Retinal pigment epithelial cell (primary cell): ENCODE data around the gene STRADA.

Source experiments
- DNase-seq: peaks from one replicate; pipeline ENCODE4 v3.0.0-alpha.2; 2010; ENCODE audit warnings: low read depth
- H3K4me3 ChIP-seq: 2 replicates; pipeline ENCODE4 v1.5.1; 2011; ENCODE audit warnings: mild to moderate bottlenecking, low read length, control low read depth, moderate library complexity
- TF ChIP-seq, protein P1 (sequence below): conservative IDR thresholded peaks from 2 replicates; pipeline ENCODE4 v1.5.1; 2011; ENCODE audit warnings: low read depth, low read length, control low read depth, inconsistent platforms

STRADA gene

GRCh38 chr17:63693411-63694113, 48.0 kb downstream of the STRADA start:
- no peak overlapping the region for H3K4me3 ChIP-seq
- TF ChIP-seq, protein P1, sequence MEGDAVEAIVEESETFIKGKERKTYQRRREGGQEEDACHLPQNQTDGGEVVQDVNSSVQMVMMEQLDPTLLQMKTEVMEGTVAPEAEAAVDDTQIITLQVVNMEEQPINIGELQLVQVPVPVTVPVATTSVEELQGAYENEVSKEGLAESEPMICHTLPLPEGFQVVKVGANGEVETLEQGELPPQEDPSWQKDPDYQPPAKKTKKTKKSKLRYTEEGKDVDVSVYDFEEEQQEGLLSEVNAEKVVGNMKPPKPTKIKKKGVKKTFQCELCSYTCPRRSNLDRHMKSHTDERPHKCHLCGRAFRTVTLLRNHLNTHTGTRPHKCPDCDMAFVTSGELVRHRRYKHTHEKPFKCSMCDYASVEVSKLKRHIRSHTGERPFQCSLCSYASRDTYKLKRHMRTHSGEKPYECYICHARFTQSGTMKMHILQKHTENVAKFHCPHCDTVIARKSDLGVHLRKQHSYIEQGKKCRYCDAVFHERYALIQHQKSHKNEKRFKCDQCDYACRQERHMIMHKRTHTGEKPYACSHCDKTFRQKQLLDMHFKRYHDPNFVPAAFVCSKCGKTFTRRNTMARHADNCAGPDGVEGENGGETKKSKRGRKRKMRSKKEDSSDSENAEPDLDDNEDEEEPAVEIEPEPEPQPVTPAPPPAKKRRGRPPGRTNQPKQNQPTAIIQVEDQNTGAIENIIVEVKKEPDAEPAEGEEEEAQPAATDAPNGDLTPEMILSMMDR: no peak
- DNase-seq: no peak

GRCh38 chr17:63692195-63692816, 49.3 kb downstream of the STRADA start:
- H3K4me3 ChIP-seq: no peak overlapping the region
- TF ChIP-seq, protein P1: no peak
- DNase-seq: no peak

- no peak overlapping the region for H3K4me3 ChIP-seq
- no peak for DNase-seq
- TF ChIP-seq, protein P1: no peak
Measured at GRCh38 chr17:63689479-63689878, 52.1 kb downstream of the STRADA start.

GRCh38 chr17:63688396-63689020, 53.1 kb downstream of the STRADA start:
- TF ChIP-seq, protein P1: no peak
- DNase-seq: no peak
- no peak overlapping the region for H3K4me3 ChIP-seq

DNA sequence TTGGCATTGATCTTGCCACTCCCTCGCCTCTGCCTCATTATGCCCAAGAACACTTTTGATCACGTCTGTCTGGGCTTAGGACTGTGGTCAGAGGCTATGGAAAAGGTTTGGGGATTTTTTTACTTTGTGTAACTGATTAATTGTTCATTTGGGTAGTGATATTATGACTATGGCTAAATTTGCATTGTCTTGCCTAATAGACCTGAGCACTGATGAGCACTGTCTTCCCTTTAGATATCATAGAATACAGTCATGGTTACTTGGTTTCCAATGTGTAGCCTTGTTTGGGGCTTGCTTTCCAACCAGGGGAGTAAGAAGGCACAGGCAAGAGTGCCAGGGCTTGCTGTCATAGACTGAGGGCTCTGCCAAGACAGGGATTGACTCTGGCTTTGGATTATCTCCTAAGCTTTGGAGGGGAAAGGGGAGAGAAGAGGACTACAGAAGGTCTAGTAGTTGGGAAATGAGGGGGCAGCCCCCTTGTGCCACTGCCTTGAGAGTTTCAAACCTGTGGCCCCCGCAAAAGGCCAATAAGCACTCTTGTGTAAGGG, 55.4 kb downstream of the STRADA start:
- no peak overlapping the region for H3K4me3 ChIP-seq
- TF ChIP-seq, protein P1: no peak
- DNase-seq: no peak

DNA sequence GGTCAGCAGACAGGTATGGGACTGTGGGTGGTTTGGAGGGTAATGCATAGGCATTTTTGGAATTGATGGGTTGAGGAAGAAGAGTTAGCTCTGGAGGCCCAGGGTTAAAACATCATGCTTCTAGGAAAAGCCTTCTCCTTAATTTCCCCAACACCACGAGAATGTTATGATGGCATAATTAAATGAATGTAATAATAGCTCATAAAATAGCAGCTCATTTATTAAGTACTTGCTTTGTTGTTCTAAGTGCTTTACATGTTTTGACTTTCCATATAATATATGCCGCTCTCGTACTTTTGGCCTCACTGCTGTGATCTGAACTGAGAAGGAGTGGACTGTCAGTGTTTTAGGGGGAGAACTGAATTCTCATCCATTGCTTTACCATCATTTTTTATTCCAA, 56.0 kb downstream of the STRADA start:
- TF ChIP-seq, protein P1: no peak
- H3K4me3 ChIP-seq: no peak overlapping the region
- DNase-seq: no peak
